Choroid plexus epithelial cell (primary cell): ENCODE results near the gene MYOCOS.
"Not testable (repeated sequence)": the region's sequence is repeated elsewhere in the genome, so short reads cannot be mapped to it uniquely, and the experiment has no call there.

ENCODE experiments used
- DNase-seq: peaks from one replicate; pipeline ENCODE4 v3.0.0-alpha.2; 2010; ENCODE audit warnings: low read depth
- H3K4me3 ChIP-seq: 2 replicates; pipeline ENCODE4 v1.5.1; 2011; ENCODE audit warnings: low read depth, mild to moderate bottlenecking, control low read depth, low read length, moderate library complexity
- CTCF ChIP-seq: conservative IDR thresholded peaks from 2 replicates; pipeline ENCODE4 v1.5.1; 2011; ENCODE audit warnings: low read depth, mild to moderate bottlenecking, control low read depth, inconsistent platforms, low read length, moderate library complexity

Gene MYOCOS

GRCh38 chr1:171588230-171588629 is 33.8 kb upstream of the MYOCOS start:
- H3K4me3 ChIP-seq: no peak overlapping the region
- DNase-seq: no peak
- no peak for TF ChIP-seq CTCF

- no peak for TF ChIP-seq CTCF
- no peak overlapping the region for H3K4me3 ChIP-seq
- peak; percentile 73 for DNase-seq
Measured at GRCh38 chr1:171590022-171590421, 32.0 kb upstream of the MYOCOS start.

DNA sequence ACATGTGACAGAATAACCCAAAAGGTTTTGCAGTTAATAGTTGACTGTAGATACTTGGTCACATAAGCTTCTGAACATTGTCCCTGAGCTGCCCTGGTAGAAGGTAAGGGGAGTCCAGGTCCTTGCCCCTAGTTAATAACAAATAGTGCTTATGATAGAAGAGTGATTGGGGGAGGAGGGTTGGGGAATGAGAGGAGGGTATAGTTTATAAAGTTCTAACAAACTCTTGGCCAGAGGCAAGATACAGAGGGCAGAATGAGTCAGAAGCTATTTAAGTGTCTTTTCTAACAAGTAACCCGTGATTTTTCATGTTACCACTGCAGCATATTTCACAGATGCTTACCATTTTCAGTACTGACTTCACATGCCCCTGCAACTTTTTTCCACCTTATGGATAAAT is 26.7 kb upstream of the MYOCOS start:
- DNase-seq: peak; percentile 41
- TF ChIP-seq CTCF: no peak
- H3K4me3 ChIP-seq: no peak overlapping the region

DNA sequence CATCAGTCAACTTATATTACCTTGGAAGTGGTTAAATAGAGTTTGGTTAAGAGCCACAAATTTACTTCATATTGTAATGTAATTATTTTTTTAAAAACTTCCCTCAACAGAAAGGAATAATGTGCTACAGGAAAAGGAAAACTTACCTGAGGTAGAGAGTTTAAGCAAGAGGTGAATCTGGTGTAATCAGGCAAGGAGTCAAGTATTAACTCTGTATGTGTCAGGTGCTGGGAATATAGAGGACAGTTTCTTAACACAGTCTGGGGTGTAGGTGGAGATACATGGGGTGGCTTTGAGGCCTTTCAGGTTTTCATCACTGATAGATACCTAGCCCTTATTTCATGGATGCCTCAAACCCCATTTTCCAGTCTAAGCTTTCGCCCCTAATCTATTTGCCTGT is 25.9 kb upstream of the MYOCOS start:
- no peak for DNase-seq
- no peak overlapping the region for H3K4me3 ChIP-seq
- TF ChIP-seq CTCF: no peak

DNA sequence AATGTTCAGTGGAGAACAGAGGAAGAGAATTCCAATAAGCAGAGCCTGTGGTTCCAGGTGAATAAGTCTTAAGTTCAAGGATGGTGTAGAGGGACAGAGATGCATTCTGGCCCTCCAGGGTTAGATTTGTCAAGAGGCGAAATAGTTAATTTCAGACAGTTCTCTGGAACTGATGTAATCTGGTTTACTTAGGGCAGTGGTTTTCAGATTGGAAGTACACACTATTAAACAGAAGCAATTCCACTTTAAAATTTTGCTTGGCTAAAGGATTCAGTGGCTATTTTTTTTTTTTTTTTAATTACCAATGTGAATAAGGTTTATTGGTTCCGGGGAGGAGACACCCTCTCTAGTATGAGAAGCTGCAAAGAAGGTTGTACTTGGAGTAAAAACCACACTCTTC is 25.3 kb upstream of the MYOCOS start:
- H3K4me3 ChIP-seq: no peak overlapping the region
- no peak for DNase-seq
- TF ChIP-seq CTCF: no peak

DNA sequence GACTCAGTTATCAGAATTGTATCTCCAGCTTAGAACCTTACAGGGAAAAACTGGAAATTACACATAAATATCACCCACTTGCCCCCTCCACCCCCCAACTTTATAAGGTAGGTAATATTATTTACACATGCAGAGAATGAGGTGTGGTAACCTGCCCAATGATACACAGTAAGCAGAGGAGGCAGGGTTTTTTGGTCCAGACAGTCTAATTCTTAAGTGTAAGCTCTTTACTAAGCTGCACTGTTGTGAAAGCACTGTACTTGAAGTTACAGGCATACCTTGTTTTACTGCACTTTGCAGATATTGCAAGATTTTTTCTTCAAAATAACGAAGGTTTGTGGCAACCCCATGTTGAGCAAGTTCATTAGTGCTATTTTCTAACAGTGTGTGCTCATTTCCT is 24.8 kb upstream of the MYOCOS start:
- no peak for TF ChIP-seq CTCF
- DNase-seq: peak; percentile 15
- H3K4me3 ChIP-seq: no peak overlapping the region

DNA sequence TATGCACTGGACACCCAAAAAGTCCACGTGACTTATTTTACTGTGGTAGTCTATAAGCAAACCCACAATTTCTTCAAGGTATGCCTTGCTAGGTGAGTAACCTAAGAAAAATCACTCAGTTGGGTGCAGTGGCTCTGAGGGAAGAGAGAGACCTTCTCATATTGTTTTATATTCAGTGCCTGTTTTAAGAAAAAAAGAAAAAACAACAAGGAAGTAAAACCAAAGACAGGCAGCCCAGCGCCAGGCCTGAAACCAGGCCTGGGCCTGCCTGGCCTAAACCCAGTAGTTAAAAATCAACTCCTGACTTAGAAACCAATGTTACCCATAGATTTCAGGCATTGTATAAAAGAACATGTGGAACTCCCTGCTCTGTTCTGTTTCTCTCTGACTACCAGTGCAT is 21.7 kb upstream of the MYOCOS start:
- DNase-seq, H3K4me3 ChIP-seq: not testable (repeated sequence)

- DNase-seq: no peak
- no peak for TF ChIP-seq CTCF
- no peak overlapping the region for H3K4me3 ChIP-seq
Measured at GRCh38 chr1:171600862-171601261, 21.2 kb upstream of the MYOCOS start.

- not testable (repeated sequence) for DNase-seq, H3K4me3 ChIP-seq
Measured at GRCh38 chr1:171603042-171603441, 19.0 kb upstream of the MYOCOS start.
